Measurements from ENCODE around the gene PMEL.
"Not testable (repeated sequence)": the region's sequence is repeated elsewhere in the genome, so short reads cannot be mapped to it uniquely, and the experiment has no call there.

Gene PMEL

GRCh38 chr12:55983232-55983842, 17.5 kb upstream of the PMEL start:
- no peak for DNase-seq (ENCODE audit: low read depth)

- no peak for DNase-seq (ENCODE audit: low read depth)
Measured at GRCh38 chr12:55982319-55982936, 16.6 kb upstream of the PMEL start.

- DNase-seq (ENCODE audit: low read depth), result not testable (repeated sequence)
Measured at GRCh38 chr12:55981882-55982281, 16.0 kb upstream of the PMEL start.

- no peak for DNase-seq (ENCODE audit: low read depth)
Measured at GRCh38 chr12:55979069-55979468, 13.2 kb upstream of the PMEL start.

GRCh38 chr12:55978393-55978792, 12.6 kb upstream of the PMEL start:
- no peak for DNase-seq (ENCODE audit: low read depth)

GRCh38 chr12:55974308-55974730, 8.5 kb upstream of the PMEL start:
- no peak for DNase-seq (ENCODE audit: low read depth)

GRCh38 chr12:55973599-55974307, 7.9 kb upstream of the PMEL start, which contains the start of gene RAB5B:
RAB5B (plus strand) TSS chr12:55974078; CDS start chr12:55986961, 12,883 bp downstream.
- peak; percentile 97 for DNase-seq (ENCODE audit: low read depth)

- DNase-seq (ENCODE audit: low read depth), result no peak
Measured at GRCh38 chr12:55972911-55973598, 7.2 kb upstream of the PMEL start.

GRCh38 chr12:55972456-55972855, 6.6 kb upstream of the PMEL start:
- no peak for DNase-seq (ENCODE audit: low read depth)

- DNase-seq (ENCODE audit: low read depth), result no peak
Measured at GRCh38 chr12:55972042-55972441, 6.2 kb upstream of the PMEL start.

GRCh38 chr12:55970775-55971174, 4.9 kb upstream of the PMEL start:
- DNase-seq (ENCODE audit: low read depth), result no peak

- no peak for DNase-seq (ENCODE audit: low read depth)
Measured at GRCh38 chr12:55969356-55969755, 3.5 kb upstream of the PMEL start.

- DNase-seq (ENCODE audit: low read depth), result peak; percentile 81
Measured at GRCh38 chr12:55966408-55967281, 803 bp upstream of the PMEL start, which contains the start of gene CDK2. CDK2 (plus strand) TSS chr12:55966830; CDS start chr12:55967009, 179 bp downstream.

GRCh38 chr12:55965240-55965639, 602 bp downstream of the PMEL start:
- no peak for DNase-seq (ENCODE audit: low read depth)

- no peak for DNase-seq (ENCODE audit: low read depth)
Measured at GRCh38 chr12:55963760-55964159, 2.1 kb downstream of the PMEL start.

- DNase-seq (ENCODE audit: low read depth), result no peak
Measured at GRCh38 chr12:55957106-55957859, 8.6 kb downstream of the PMEL start.

GRCh38 chr12:55955800-55956508, 9.9 kb downstream of the PMEL start:
- DNase-seq (ENCODE audit: low read depth), result no peak

- DNase-seq (ENCODE audit: low read depth), result no peak
Measured at GRCh38 chr12:55955344-55955743, 10.5 kb downstream of the PMEL start.

GRCh38 chr12:55946553-55946952, 19.3 kb downstream of the PMEL start:
- no peak for DNase-seq (ENCODE audit: low read depth)

GRCh38 chr12:55942577-55943136, 23.2 kb downstream of the PMEL start:
- DNase-seq (ENCODE audit: low read depth), result no peak

All from activated gamma-delta T cell treated with anti-CD3 and anti-CD28 coated beads, Interleukin-2, amount 50 U/mL, for 16 hours (primary cell).